ENCODE measurements around the gene ZNF407. TPM values are rescaled to one million over a fixed set of nuclear protein-coding genes. Genes with fewer than 3 reads are reported as not detected.

ZNF407 gene
- total and polyA plus RNA-seq, 2 of the 13 experiments (the other 11 are each of a cell fraction or from before 2014, with no cell fraction given), result 2.3 to 8.7 TPM

- TF ChIP-seq ZNF142 (CRISPR knock-in tag; IDR thresholded peaks at IDR 0.05), result peak; percentile 40; the same call in 1 of the 2 replicates
- no peak for TF ChIP-seq MYNN (CRISPR knock-in tag; IDR thresholded peaks at IDR 0.05; ENCODE audit: low read depth)
- no peak for TF ChIP-seq ATF2 (CRISPR knock-in tag; IDR thresholded peaks at IDR 0.05)
- no peak; the same call in 1 of the 2 replicates for TF ChIP-seq ZNF563 (CRISPR knock-in tag; IDR thresholded peaks at IDR 0.05)
- TF ChIP-seq CBFB (CRISPR knock-in tag; IDR thresholded peaks at IDR 0.05), result no peak
- no peak for TF ChIP-seq HCFC1 (IDR thresholded peaks at IDR 0.05; ENCODE audit: low read depth, low read length)
- no peak for TF ChIP-seq CCDC6 (CRISPR knock-in tag; IDR thresholded peaks at IDR 0.05)
- TF ChIP-seq ZNF678 (CRISPR knock-in tag; IDR thresholded peaks at IDR 0.05), result no peak
- TF ChIP-seq HNRNPK (IDR thresholded peaks at IDR 0.05; ENCODE audit: low read depth, low read length, poor library complexity, severe bottlenecking), result no peak
- TF ChIP-seq NFYC (CRISPR knock-in tag; IDR thresholded peaks at IDR 0.05), result no peak
- no peak for TF ChIP-seq SMARCC2 (IDR thresholded peaks at IDR 0.05)
- TF ChIP-seq FOXA1 (IDR thresholded peaks at IDR 0.05), result no peak
- TF ChIP-seq FOXA1 (CRISPR knock-in tag; IDR thresholded peaks at IDR 0.05), result no peak
- peak; percentile 67; the same call in 1 of the 2 replicates for TF ChIP-seq ZNF710 (CRISPR knock-in tag; IDR thresholded peaks at IDR 0.05; ENCODE audit: borderline replicate concordance)
- TF ChIP-seq HMG20B (CRISPR knock-in tag; conservative IDR thresholded peaks at IDR 0.05), result no peak
- peak; percentile 84 for TF ChIP-seq ZNF605 (CRISPR knock-in tag; IDR thresholded peaks at IDR 0.05)
- no peak; the same call in 1 of the 2 replicates for TF ChIP-seq ZNF143 (CRISPR knock-in tag; IDR thresholded peaks at IDR 0.05)
- TF ChIP-seq ARID2 (CRISPR knock-in tag; IDR thresholded peaks at IDR 0.05; ENCODE audit: borderline replicate concordance), result no peak
- peak; percentile 72; the same call in 1 of the 2 replicates for TF ChIP-seq GMEB1 (CRISPR knock-in tag; IDR thresholded peaks at IDR 0.05; ENCODE audit: borderline replicate concordance)
- no peak for TF ChIP-seq NR2F6 (IDR thresholded peaks at IDR 0.05)
- no peak for TF ChIP-seq NR2F6 (CRISPR knock-in tag; IDR thresholded peaks at IDR 0.05)
These were observed 806 bp downstream of the ZNF407 start (continued) for GRCh38 chr18:74598350-74599001.
